Head of caudate nucleus (tissue), 42 donors: ENCODE measurements around the gene UBXN2A.

ENCODE experiments used
- DNase-seq, 42 donors: peaks; one replicate each; pipeline versions ENCODE4 v3.0.0 to v3.0.0-alpha.2; 2020 to 2021; ENCODE audit warnings: mixed read lengths in 7 of 42
- intact Hi-C: fragments of 100-400 bp; cut with DNase I; formaldehyde crosslinking; loops from one replicate; pipeline ENCODE4 v1.15.0; 2022

Gene UBXN2A

DNA sequence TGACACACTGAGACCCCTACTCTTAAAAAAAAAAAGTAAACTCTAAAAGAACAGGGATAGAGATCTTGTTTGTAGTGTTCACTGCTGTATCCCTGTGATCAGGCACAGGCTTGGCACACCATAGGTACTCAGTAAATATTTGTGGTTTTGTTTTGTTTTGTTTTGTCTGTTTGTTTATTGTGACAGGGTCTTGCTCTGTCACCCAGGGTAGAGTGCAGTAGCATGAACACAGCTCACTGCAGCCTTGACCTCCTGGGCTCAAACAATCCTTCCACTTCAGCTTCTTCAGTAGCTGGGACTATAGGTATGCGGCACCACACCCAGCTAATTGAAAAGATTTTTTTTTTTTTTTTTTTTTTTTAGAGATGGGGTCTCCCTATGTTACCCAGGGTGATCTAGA lies 112.7 kb downstream of the UBXN2A start:
- no peak for DNase-seq
- intact Hi-C loops = no loop called here
